ENCODE data around the gene IL1RAP. TPM values are rescaled to one million over a fixed set of nuclear protein-coding genes. Genes with fewer than 3 reads are reported as not detected.
A peak's percentile ranks its signal among the peaks of the same experiment; 100 is the strongest.

The IL1RAP gene
- total RNA-seq, 2 donors from 2014 or later, result 13.6 to 24.4 TPM

GRCh38 chr3:190577225-190577624 is 63.3 kb downstream of the IL1RAP start:
- DNase-seq (ENCODE audit: low spot score in 2 of 2) (no peak), ATAC-seq (peak in 1 of 2 donors; percentile 83)
- H3K27ac Mint-ChIP-seq, result no peak overlapping the region
- peaks cover 14 to 54% of the 10 kb centered on the region in 2 donors for H3K36me3 Mint-ChIP-seq
- peaks cover 7 to 28% of the 10 kb centered on the region in 2 donors for H3K9me3 Mint-ChIP-seq

GRCh38 chr3:190579514-190580137 is 65.7 kb downstream of the IL1RAP start:
- ATAC-seq (no peak), DNase-seq (ENCODE audit: low spot score in 2 of 2) (no peak)
- Mint-ChIP-seq H3K27ac (no peak overlapping the region), H3K9me3 (peaks cover 7 to 28% of the 10 kb centered on the region in 2 donors), H3K36me3 (peaks cover 11 to 46% of the 10 kb centered on the region in 2 donors)

DNA sequence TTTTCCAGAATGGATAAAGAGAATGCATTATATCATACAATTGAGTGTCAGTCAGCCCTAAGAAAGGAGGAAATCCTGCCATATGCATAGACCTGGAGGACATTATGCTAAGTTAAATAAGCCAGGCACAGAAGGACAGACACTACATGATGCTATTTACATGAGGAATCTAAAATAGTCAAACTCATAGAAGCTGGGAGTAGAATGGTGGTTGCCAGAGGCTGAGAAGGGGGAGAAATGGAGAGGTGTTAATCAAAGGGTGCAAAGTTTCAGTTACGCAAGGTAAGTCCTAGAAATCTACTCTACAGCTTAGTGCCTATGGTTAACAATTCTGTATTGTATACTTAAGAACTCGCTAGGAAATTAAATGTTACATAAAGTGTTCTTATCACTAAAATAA is 66.5 kb downstream of the IL1RAP start:
- no peak for ATAC-seq
- Mint-ChIP-seq H3K27ac (no peak overlapping the region), H3K36me3 (peaks cover 11 to 38% of the 10 kb centered on the region in 2 donors), H3K9me3 (peaks cover 7 to 25% of the 10 kb centered on the region in 2 donors)
- no peak for DNase-seq (ENCODE audit: low spot score in 2 of 2)

DNA sequence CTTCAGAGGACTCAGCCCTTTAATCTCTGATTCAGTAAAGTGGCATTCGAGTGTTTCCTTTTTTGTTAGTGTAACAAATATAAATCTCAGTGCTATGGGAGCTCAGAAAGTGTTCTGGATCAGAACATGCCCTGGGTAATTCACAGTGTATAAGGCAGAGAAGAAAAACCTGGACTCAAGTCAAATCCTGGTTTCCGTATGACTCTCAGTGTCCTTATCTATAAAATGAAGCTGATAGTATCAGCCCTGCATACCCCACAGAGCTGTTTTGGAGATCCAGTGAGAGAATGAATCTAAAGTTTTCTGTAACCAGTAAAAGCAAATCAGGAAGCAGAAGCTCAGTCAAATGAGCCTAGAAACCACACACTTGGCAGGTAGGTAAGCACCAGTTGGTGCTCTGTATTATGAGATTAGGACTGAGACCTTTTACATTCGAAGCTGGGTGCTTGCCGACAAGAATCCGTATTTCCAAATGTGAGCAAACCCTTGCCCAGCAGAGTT is 67.2 kb downstream of the IL1RAP start:
- H3K9me3 Mint-ChIP-seq, result peaks cover 11 to 22% of the 10 kb centered on the region in 2 donors
- ATAC-seq (peak in 1 of 2 donors; percentile 12), DNase-seq (ENCODE audit: low spot score in 2 of 2) (no peak)
- peaks cover 11 to 38% of the 10 kb centered on the region in 2 donors for H3K36me3 Mint-ChIP-seq
- no peak overlapping the region for H3K27ac Mint-ChIP-seq

- Mint-ChIP-seq H3K9me3 (peaks cover 12 to 20% of the 10 kb centered on the region in 2 donors), H3K36me3 (peaks cover 11 to 37% of the 10 kb centered on the region in 2 donors), H3K27ac (no peak overlapping the region)
- ATAC-seq (no peak), DNase-seq (ENCODE audit: low spot score in 2 of 2) (no peak)
Observed at GRCh38 chr3:190582667-190583066, 68.8 kb downstream of the IL1RAP start.

DNA sequence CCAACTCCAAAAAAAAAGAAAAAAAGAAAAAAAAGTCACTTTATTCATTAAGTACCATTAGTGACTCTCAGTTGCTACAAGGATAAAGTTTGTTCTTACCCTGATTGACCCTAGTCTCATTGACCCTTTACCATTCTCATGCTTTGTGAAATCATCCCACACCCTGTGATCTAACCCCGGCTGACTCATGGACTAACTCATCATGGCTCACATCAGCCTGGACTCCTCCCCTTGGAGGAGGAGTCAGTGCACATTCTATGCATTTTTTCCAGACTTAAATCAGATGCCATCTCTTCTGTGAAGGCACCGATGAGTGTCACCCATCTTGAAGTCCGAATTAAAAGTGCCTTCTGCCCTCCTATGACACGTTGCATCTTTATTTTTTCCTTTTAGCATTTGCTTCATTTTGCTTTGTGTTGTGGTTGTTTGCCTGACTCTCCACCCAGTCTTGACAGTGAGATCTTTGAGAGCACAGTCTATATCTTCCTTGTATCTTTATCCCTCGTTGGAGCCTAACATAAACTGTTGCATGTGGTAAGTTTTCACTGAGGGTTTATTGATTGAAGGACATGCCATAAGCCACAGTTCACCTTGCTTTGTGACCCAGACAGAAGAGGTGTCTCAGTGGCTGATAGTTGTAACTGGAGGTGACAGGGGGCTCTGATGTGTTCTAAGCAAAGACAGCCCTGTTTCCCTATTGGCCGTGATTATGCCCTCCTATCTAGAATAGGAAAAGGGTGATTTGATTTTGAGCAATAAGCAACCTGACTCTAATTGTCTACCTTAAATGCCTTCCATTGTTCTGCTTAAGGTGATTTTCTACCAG is 72.1 kb downstream of the IL1RAP start:
- ATAC-seq (peak; percentile 84 to 95), DNase-seq (ENCODE audit: low spot score in 2 of 2) (peak; percentile 50 to 59)
- H3K36me3 Mint-ChIP-seq, result peaks cover 0 to 34% of the 10 kb centered on the region in 2 donors
- H3K9me3 Mint-ChIP-seq, result peaks cover 5% of the 10 kb centered on the region in 2 donors
- H3K27ac Mint-ChIP-seq, result peak overlapping the region; percentile 92 to 95

DNA sequence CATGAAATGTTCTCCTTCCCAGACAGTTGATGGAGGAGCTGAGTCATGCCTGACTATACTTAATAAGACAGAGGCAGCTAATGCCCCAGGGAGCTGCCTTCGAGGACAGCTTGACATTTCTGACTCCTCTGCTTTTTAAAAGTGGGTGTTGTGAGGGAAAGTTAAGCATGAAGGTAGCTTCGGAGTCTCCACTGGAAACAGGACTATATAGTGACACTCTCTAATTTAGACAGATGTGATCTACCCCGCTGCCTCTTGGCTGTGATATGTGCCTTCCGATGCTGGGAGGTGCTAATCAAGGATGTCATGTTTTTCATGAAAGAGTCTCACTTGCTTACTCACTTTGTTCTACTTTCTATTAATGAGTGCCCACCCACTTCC is 72.7 kb downstream of the IL1RAP start:
- Mint-ChIP-seq H3K36me3 (peaks cover 0 to 34% of the 10 kb centered on the region in 2 donors), H3K9me3 (peaks cover 5% of the 10 kb centered on the region in 2 donors), H3K27ac (peak overlapping the region; percentile 92 to 95)
- ATAC-seq, result peak; percentile 59 to 77
- DNase-seq (ENCODE audit: low spot score in 2 of 2), result peak in 1 of 2 donors; percentile 27

- ATAC-seq, result no peak
- H3K36me3 Mint-ChIP-seq, result peaks cover 0 to 50% of the 10 kb centered on the region in 2 donors
Observed at GRCh38 chr3:190588570-190588969, 74.7 kb downstream of the IL1RAP start.

GRCh38 chr3:190589326-190589725 is 75.4 kb downstream of the IL1RAP start:
- no peak for ATAC-seq
- Mint-ChIP-seq H3K27ac (peak overlapping the region in 1 of 2 donors; percentile 48), H3K36me3 (peaks cover 0 to 57% of the 10 kb centered on the region in 2 donors), H3K9me3 (peaks cover 8 to 14% of the 10 kb centered on the region in 2 donors)
- no peak for DNase-seq (ENCODE audit: low spot score in 2 of 2)

More at GRCh38 chr3:190588570-190588969, 74.7 kb downstream of the IL1RAP start:
- no peak for DNase-seq (ENCODE audit: low spot score in 2 of 2)
- H3K9me3 Mint-ChIP-seq, result peaks cover 8 to 14% of the 10 kb centered on the region in 2 donors
- H3K27ac Mint-ChIP-seq, result peak overlapping the region in 1 of 2 donors; percentile 52

DNA sequence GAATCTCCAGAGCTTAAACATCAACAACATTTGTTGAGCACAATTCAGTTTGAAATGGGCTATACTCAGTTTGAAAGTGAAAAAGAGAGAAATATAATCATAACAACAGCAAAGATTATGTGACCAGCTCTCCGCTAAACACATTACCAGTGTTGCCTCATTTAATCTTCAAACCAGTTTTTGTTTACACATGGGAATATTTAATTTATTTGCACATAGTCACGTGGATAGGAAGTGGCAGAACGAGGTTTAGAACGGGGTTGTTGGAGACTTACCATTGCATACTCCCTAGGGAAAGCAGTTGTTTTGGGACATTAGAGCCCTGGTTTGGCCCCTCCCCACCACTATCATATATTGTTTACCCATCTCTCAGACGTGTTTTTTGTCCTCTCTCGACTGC is 77.2 kb downstream of the IL1RAP start:
- Mint-ChIP-seq H3K36me3 (peaks cover 0 to 63% of the 10 kb centered on the region in 2 donors), H3K27ac (no peak overlapping the region)
- no peak for ATAC-seq

DNA sequence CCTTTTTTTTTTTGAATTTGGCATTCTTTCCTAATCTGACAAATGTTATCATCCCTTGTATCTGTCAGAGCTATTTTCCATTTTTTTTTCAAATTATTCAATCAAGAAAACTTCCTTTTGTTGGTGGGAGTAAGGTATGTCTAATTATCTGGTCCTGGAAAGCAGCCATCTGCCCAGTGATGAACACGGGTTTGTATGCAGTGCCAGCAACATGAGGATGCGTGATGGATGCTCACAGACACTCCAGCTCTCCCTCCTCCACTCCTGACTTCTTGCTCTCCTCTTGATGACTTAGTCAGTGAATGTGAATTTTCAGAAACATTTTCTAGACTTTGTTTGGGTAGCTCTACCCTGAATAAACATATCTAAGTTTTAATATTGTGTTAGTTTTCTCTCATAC is 79.2 kb downstream of the IL1RAP start:
- Mint-ChIP-seq H3K27ac (peak overlapping the region in 1 of 2 donors; percentile 27), H3K36me3 (peaks cover 5 to 54% of the 10 kb centered on the region in 2 donors), H3K9me3 (peaks cover 8 to 9% of the 10 kb centered on the region in 2 donors)
- no peak for DNase-seq (ENCODE audit: low spot score in 2 of 2)
- ATAC-seq, result no peak

More for the DNA sequence above, 77.2 kb downstream of the IL1RAP start:
- H3K9me3 Mint-ChIP-seq, result peaks cover 5 to 10% of the 10 kb centered on the region in 2 donors
- DNase-seq (ENCODE audit: low spot score in 2 of 2), result no peak

- no peak for ATAC-seq
- Mint-ChIP-seq H3K36me3 (peaks cover 5 to 50% of the 10 kb centered on the region in 2 donors), H3K9me3 (peaks cover 8 to 13% of the 10 kb centered on the region in 2 donors), H3K27ac (no peak overlapping the region)
- no peak for DNase-seq (ENCODE audit: low spot score in 2 of 2)
Observed at GRCh38 chr3:190594171-190594570, 80.3 kb downstream of the IL1RAP start.

DNA sequence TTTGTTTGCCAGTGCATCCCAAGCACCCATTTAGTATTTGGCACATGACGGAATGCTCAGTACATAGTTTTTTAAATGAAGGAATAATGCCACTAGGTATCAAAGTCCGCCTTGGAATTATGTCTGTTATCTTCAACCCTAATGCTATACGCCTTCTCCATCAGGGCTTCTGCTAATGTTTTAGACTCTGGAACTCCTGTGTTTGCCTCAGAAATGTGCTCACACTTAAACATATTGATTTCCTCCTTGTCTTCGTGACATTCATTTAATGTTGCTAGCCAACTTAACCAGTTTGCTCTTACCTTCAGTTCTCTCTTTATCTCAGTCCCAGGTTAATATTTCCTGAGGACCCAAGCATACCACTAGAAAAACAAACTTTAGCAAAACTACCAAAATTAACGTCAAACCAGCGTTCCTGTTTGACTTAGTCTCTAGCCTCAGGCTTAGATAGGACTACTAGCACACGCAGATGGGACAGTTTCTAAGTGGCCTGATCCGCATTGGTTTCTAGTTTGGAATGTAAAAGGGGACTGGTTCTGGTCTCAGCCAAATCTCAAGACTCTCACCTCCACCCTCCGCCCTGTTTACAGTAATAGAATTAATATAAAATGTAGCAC is 81.4 kb downstream of the IL1RAP start:
- H3K27ac Mint-ChIP-seq, result peak overlapping the region in 1 of 2 donors; percentile 58
- H3K9me3 Mint-ChIP-seq, result peaks cover 8 to 13% of the 10 kb centered on the region in 2 donors
- no peak for ATAC-seq
- DNase-seq (ENCODE audit: low spot score in 2 of 2), result no peak
- H3K36me3 Mint-ChIP-seq, result peaks cover 5 to 40% of the 10 kb centered on the region in 2 donors

DNA sequence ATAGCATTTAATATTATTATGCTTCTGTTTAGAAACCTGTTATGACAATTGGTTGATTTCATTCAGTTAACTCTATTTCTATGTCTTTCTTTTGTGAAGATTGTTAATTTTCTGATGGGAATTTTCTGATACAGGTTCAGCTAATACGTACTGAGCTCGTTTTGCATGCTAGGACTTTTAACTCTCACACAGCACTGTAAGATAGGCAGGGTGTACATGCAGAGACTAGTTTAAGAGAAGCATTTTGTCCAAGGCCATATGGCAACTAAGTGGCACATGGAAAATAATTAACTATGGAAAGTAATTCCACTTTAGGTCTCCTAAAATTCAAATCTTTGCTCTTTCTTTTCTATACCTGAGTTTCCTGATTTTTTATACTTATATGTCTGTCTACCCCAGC is 81.9 kb downstream of the IL1RAP start:
- no peak for ATAC-seq
- H3K36me3 Mint-ChIP-seq, result peaks cover 5 to 37% of the 10 kb centered on the region in 2 donors
- no peak for DNase-seq (ENCODE audit: low spot score in 2 of 2)
- no peak overlapping the region for H3K27ac Mint-ChIP-seq
- peaks cover 8 to 13% of the 10 kb centered on the region in 2 donors for H3K9me3 Mint-ChIP-seq

- H3K36me3 Mint-ChIP-seq, result peaks cover 5 to 36% of the 10 kb centered on the region in 2 donors
Observed at GRCh38 chr3:190596349-190597285, 82.7 kb downstream of the IL1RAP start.

GRCh38 chr3:190597291-190597690 is 83.4 kb downstream of the IL1RAP start:
- Mint-ChIP-seq H3K9me3 (peaks cover 8 to 13% of the 10 kb centered on the region in 2 donors), H3K27ac (no peak overlapping the region), H3K36me3 (peaks cover 5 to 32% of the 10 kb centered on the region in 2 donors)
- DNase-seq (ENCODE audit: low spot score in 2 of 2) (no peak), ATAC-seq (no peak)

More at GRCh38 chr3:190596349-190597285, 82.7 kb downstream of the IL1RAP start:
- Mint-ChIP-seq H3K27ac (no peak overlapping the region), H3K9me3 (peaks cover 8 to 13% of the 10 kb centered on the region in 2 donors)
- DNase-seq (ENCODE audit: low spot score in 2 of 2) (no peak), ATAC-seq (no peak)
